HepG2 (cell line): ENCODE measurements around the gene CHTF8. TPM values are rescaled to one million over a fixed set of nuclear protein-coding genes. Genes with fewer than 3 reads are reported as not detected.

Experiments used
- ARNT2 ChIP-seq: sonication (generic); formaldehyde crosslinking; IDR thresholded peaks from 2 replicates; pipeline ENCODE4 v1.8.0; 2022; ENCODE audit warnings: mild to moderate bottlenecking, low read depth, missing genetic modification reagents, moderate library complexity
- CSRNP2 ChIP-seq: sonication (generic); formaldehyde crosslinking; conservative IDR thresholded peaks from 2 replicates; pipeline ENCODE4 v1.8.0; 2022; ENCODE audit warnings: low read depth, missing genetic modification reagents
- EHMT2 ChIP-seq: fragments of 200-600 bp; sonication (generic); IDR thresholded peaks from 2 replicates; pipeline ENCODE4 v1.7.0; 2017; ENCODE audit warnings: antibody characterized with exemption, low read depth, low read length, borderline replicate concordance
- EZH2 ChIP-seq: conservative IDR thresholded peaks from 2 replicates; pipeline ENCODE4 v1.6.1; 2012; ENCODE audit warnings: mild to moderate bottlenecking, low read depth, low read length, moderate library complexity
- HDAC2 ChIP-seq: sonication (generic); formaldehyde crosslinking; IDR thresholded peaks from 2 replicates; pipeline ENCODE4 v1.4.0; 2020; ENCODE audit warnings: missing genetic modification reagents
- MNT ChIP-seq: fragments of 450-650 bp; IDR thresholded peaks from 2 replicates; pipeline ENCODE4 v1.6.1; 2016
- SP4 ChIP-seq: sonication (generic); formaldehyde crosslinking; IDR thresholded peaks from 2 replicates; pipeline ENCODE4 v1.8.1; 2023; ENCODE audit warnings: mild to moderate bottlenecking, missing genetic modification reagents
- STAG1 ChIP-seq: sonication (generic); formaldehyde crosslinking; IDR thresholded peaks from 2 replicates; pipeline ENCODE4 v1.4.0; 2020; ENCODE audit warnings: missing genetic modification reagents
- TAF1 ChIP-seq: sonication (generic); formaldehyde crosslinking; IDR thresholded peaks from 2 replicates; pipeline ENCODE4 v1.4.0; 2020; ENCODE audit warnings: missing genetic modification reagents
- TP53 ChIP-seq: sonication (generic); formaldehyde crosslinking; conservative IDR thresholded peaks from 2 replicates; pipeline ENCODE4 v1.4.0; 2020; ENCODE audit warnings: missing genetic modification reagents
- ZNF160 ChIP-seq: sonication (generic); formaldehyde crosslinking; IDR thresholded peaks from 2 replicates; pipeline ENCODE4 v1.8.0; 2022; ENCODE audit warnings: mild to moderate bottlenecking, inconsistent platforms, missing genetic modification reagents
- ZNF263 ChIP-seq: sonication (generic); formaldehyde crosslinking; IDR thresholded peaks from 2 replicates; pipeline ENCODE4 v1.4.0; 2020; ENCODE audit warnings: missing genetic modification reagents
- ZNF276 ChIP-seq: sonication (generic); formaldehyde crosslinking; IDR thresholded peaks from 2 replicates; pipeline ENCODE4 v1.4.0; 2020; ENCODE audit warnings: mild to moderate bottlenecking, low read depth, missing genetic modification reagents
- ZNF326 ChIP-seq: sonication (generic); formaldehyde crosslinking; IDR thresholded peaks from 2 replicates; pipeline ENCODE4 v1.4.0; 2020; ENCODE audit warnings: missing genetic modification reagents, borderline replicate concordance
- ZNF503 ChIP-seq: sonication (generic); formaldehyde crosslinking; IDR thresholded peaks from 2 replicates; pipeline ENCODE4 v1.4.0; 2020; ENCODE audit warnings: missing genetic modification reagents
- ZNF572 ChIP-seq: sonication (generic); formaldehyde crosslinking; IDR thresholded peaks from 2 replicates; pipeline ENCODE4 v1.5.1; 2020; ENCODE audit warnings: mild to moderate bottlenecking, missing genetic modification reagents
- ZNF580 ChIP-seq: IDR thresholded peaks from 2 replicates; pipeline ENCODE4 v1.6.1; 2016; ENCODE audit warnings: low read depth, borderline replicate concordance
- ZNF619 ChIP-seq: sonication (generic); formaldehyde crosslinking; IDR thresholded peaks from 2 replicates; pipeline ENCODE4 v1.4.0; 2020; ENCODE audit warnings: mild to moderate bottlenecking, missing genetic modification reagents
- ZNF839 ChIP-seq: sonication (generic); formaldehyde crosslinking; IDR thresholded peaks from 2 replicates; pipeline ENCODE4 v1.4.0; 2020; ENCODE audit warnings: missing genetic modification reagents, mild to moderate bottlenecking, borderline replicate concordance
- ZSCAN30 ChIP-seq: sonication (generic); formaldehyde crosslinking; IDR thresholded peaks from 2 replicates; pipeline ENCODE4 v1.5.0; 2020; ENCODE audit warnings: mild to moderate bottlenecking, missing genetic modification reagents
- polyA plus RNA-seq, 8 experiments: library from polyadenylated mRNA; depleted of rRNA in 3 of 8; stranded (reverse) in 7 of 8; unstranded in 1 of 8; fragments of >200 nt; fragmentation: Illumina TruSeq in 4 of 8; extraction: Trizol in 4 of 8; gene quantifications; 2 replicates each; pipeline versions ENCODE4 v1.2.1 to v1.2.3, GENCODE V29; 2011 to 2016; ENCODE audit warnings: low read depth in 4 of 8, missing spikeins in 1 of 8, mixed read lengths in 1 of 8; ENCODE audit not compliant: insufficient read depth in 1 of 8
- total RNA-seq, 5 experiments: library from RNA; depleted of rRNA; stranded (reverse); fragments of >200 nt; fragmentation: Illumina TruSeq; extraction: Trizol; gene quantifications; 2 replicates each; pipeline ENCODE4 v1.2.3, GENCODE V29; 2016; ENCODE audit warnings: low read depth in 1 of 5

The CHTF8 gene
- total and polyA plus RNA-seq, 2 of the 13 experiments (the other 11 are each of a cell fraction or from before 2014, with no cell fraction given) = 37.2 to 67.5 TPM

- TF ChIP-seq ZNF276 = no peak
- TF ChIP-seq HDAC2 (CRISPR knock-in tag) = no peak
- no peak for TF ChIP-seq TAF1 (CRISPR knock-in tag)
- TF ChIP-seq STAG1 (CRISPR knock-in tag) = peak; percentile 66
- no peak for TF ChIP-seq ZNF580 (CRISPR knock-in tag)
- no peak for TF ChIP-seq EHMT2
- 0 out of 2 replicates have a peak, but pooled peaks have one; percentile 15 for TF ChIP-seq ZNF263
- no peak for TF ChIP-seq ZNF326 (CRISPR knock-in tag)
- TF ChIP-seq MNT = no peak
- no peak for TF ChIP-seq CSRNP2
- peak; percentile 60; the same call in 1 of the 2 replicates for TF ChIP-seq EZH2
- TF ChIP-seq TP53 = no peak
- no peak for TF ChIP-seq ARNT2 (CRISPR knock-in tag)
- TF ChIP-seq ZNF572 (CRISPR knock-in tag) = peak; percentile 43; the same call in 1 of the 2 replicates
- 0 out of 2 replicates have a peak, but pooled peaks have one; percentile 34 for TF ChIP-seq SP4 (CRISPR knock-in tag)
- TF ChIP-seq ZNF839 = 0 out of 2 replicates have a peak, but pooled peaks have one; percentile 33
- no peak for TF ChIP-seq ZSCAN30 (CRISPR knock-in tag)
- peak; percentile 38; the same call in 1 of the 2 replicates for TF ChIP-seq ZNF160 (CRISPR knock-in tag)
- TF ChIP-seq ZNF619 (CRISPR knock-in tag) = peak; percentile 49; the same call in 1 of the 2 replicates
- no peak for TF ChIP-seq ZNF503
These were observed 26.7 kb downstream of the CHTF8 start, which contains the start of gene HAS3 (continued) for GRCh38 chr16:69105501-69106361.
